ENCODE data around the gene PYGB.

The PYGB gene

DNA sequence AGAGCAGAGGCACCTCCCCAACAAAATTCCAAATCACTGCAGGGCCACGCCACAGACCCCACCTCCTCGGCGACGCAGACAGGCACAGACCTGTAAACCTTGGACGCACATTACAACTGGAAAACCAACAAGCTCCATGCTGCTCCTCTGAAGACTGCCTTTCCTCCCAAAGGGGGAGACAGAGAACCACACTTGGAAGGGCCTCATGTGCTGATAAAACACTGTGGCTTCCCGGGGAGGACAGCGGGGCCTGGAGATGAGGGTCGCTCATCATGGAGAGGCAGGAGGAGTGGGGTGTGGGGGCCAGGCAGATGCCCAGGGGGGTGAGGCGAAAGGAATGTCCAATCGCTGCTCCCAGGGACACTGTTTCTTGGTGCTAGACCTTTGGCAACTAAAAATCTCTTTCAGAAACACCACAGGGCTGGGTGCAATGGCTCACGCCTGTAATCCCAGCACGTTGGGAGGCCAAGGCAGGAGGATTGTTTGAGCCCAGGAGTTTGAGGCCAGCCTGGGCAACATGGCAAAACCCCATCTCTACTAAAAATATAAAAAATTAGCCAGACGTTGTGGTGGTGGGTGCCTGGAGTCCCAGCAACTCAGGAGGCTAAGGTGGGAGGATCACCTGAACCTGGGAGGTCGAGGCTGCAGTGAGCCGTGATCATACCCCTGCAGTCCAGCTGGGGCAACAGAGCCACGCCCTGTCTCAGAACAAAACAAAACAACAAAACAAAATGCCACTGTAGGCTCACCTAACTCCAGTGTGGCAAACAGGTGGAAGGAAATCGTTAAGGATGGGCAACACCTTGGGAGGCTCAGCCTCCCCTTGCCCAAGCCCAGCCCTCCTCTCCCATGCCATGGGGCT lies 88.9 kb downstream of the PYGB start:
- DNase-seq (ENCODE audit: low read depth): no peak

DNA sequence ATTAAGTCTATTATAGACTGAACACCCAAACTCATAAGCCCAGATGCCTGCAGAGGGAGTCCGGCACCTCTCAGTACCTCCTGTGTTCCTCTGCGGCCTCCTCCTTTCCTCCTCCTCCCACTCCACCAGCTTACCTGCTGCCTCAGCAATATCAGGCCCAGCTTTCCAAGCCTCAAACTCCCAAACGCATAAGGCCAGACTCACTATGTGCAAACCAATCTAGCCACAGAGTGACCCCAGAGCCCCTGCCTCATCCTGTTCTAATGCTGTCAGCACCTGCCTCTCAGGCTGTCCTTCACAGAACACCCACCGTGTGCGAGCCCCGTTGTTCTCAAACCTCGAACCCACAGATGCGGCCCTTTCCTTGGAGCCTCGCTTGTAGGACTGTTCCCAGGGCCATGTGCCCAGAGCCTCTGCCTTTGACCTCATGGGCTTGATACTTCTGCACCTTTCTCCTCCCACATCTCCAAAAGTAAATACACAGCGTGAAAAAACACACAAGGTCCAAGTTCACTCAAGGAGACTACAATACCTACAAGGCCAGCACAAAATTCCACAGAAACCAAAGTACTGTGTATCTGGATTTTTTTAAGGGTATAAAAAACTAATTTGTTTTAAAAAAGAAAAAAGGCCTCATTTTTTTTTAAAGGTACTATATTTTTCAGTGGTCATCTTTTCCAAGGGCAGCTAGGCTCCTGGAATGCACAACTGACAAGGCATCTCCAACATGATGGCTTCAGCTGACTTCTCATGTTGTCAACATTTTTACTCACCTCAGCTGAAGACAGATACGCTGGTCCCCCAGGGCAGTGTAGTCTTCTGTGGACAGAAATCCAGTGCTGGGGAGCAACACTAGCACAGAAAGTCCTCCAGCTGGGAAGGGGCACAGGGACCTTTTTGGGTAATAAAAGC lies 90.5 kb downstream of the PYGB start:
- DNase-seq (ENCODE audit: low read depth): no peak

DNA sequence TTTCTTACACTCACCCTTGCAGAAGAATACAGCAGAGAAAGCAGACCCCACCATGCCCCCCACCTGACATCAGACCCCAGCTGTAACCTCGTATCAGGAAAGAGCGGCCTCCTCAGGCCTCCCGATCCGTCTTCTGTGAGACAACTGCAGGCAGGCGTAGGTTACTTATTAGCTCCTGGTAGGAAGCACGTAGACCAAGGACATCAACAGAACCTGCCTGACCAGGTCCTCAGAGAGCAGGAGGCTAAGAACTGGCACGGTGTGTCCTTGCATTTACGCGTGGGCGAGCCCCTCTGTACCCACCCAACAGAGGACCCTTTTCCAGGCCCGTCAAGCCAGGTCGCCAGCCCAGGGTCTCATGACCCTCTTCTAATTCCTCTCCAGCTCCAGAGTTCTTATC lies 91.7 kb downstream of the PYGB start:
- DNase-seq (ENCODE audit: low read depth): no peak

DNA sequence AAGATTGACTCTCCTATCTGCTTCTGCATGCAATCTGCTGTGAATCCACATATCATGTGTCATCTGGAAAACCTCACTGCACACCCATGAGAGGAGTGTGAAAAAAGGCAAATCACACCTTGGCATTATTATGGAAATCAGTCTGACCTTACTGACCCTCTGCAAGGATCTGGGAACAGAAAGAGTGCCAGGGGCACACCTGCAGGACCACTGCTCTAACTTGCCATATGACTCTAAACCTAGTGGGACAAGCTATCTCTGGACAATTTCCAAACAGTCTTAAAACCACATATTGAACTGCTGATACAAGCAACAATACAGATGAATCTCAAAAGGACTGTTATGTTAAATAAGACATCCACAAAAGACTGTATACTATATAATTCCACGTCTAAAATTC lies 92.5 kb downstream of the PYGB start:
- no peak for DNase-seq (ENCODE audit: low read depth)

DNA sequence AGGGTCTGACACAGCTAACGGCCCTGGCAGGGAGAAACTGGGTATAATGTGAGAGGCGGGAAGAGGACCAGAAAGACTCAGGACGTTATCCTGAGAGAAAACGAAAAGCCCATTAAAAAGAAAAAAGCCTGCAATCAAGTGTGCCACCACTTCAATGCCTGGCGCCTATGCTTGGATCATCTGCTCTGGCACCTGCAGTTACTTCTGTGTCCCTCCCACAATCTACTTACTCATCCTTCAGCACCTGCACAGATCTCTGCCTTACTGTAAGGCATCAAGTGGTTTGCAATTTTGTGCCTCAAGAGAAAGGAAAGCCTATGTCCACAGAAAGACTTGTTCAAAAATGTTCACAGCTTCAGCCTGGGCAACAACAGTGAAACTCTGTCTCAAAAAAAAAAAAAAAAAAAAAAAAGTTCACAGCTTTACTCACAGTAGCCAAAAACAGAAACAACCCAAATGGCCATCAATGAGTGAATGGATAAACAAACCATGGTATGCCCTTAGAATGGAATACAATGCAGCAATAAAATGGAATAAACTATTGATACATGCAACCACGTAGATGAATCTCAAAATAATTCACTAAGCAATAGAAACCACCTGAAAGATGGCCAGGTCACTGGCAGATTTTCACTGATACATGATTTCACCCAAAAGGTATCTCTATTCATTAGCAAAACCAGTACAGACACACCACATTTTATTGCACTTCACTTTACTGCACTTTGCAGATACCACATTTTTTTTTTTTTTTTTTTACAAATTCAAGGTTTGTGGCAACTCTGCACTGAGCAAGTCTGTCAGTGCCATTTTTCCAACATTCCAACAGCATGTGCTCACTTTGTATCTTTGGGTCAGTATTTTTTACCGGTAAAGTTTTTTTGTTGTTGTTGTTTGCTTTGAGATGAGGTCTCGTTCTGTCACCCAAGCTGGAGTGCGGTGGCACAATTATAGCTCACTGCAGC lies 94.1 kb downstream of the PYGB start:
- DNase-seq (ENCODE audit: low read depth): no peak

DNA sequence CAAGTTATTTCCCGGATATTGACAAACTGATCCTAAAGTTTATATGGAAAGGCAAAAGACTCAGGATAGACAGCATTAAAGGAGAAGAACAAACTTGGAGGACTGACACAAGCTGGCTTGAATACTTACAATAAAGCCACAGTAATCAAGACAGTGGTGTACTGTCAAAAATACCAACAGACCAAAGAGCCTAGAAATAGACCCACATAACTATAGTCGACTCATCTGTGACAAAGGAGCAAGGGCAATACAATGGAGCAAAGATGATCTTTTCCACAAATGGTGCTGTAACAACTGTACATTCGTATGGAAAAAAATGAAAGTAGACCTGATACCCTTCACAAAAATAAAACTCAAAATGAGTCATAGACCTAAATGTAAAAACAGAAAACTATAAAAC lies 96.7 kb downstream of the PYGB start:
- no peak for DNase-seq (ENCODE audit: low read depth)

DNA sequence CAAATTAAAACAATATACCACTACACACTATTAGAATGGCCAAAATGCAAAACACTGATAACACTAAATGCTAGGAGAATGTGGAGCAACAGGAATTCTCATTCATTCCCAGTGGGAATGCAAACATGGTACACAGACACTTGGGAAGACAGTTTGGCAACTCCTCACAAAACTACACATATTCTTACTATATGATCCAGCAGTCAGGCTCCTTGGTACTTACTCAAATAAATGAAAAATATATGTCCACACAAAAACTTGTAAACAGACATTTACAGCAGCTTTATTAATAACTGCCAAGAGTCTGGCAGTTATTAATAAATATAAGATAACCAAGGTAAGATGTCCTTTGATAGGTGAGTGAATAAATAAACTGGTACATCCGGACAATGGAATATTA lies 97.8 kb downstream of the PYGB start:
- DNase-seq (ENCODE audit: low read depth): no peak

DNA sequence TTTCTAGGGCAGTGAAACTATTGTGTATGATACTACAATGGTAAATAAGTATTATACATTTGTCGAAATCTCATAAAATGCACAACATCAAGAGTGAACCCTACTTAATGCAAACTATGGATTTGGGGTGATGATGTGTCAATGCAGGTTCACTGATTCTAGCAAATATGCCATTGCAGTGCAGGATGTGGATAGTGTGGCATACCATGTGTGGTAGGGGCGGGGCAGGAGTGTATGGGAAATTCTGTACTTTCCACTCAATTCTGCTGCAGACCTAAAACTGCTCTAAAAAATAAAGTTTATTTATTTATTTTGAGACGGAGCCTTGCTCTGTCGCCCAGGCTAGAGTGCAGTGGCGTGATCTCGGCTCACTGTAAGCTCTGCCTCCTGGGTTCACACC lies 98.5 kb downstream of the PYGB start:
- DNase-seq (ENCODE audit: low read depth): no peak

Measured in stimulated activated CD8-positive, alpha-beta memory T cell treated with anti-CD3 and anti-CD28 coated beads, Interleukin-7, amount 100 ng/mL, for 24 hours (primary cell).